OCI-LY3 (cell line): ENCODE results near the gene CDC20B.

Experiments
- CTCF ChIP-seq: fragments of 200-600, 300-600 bp; sonication (generic); IDR thresholded peaks from 2 replicates; pipeline ENCODE4 v1.5.1; 2014; ENCODE audit warnings: antibody characterized with exemption, low read length, low read depth
- EZH2phosphoT487 ChIP-seq: fragments of 200-600 bp; shearing (Covaris generic); IDR thresholded peaks from 2 replicates; pipeline ENCODE4 v1.6.1; 2018; ENCODE audit warnings: antibody characterized with exemption, mixed run types, low read depth

DNA sequence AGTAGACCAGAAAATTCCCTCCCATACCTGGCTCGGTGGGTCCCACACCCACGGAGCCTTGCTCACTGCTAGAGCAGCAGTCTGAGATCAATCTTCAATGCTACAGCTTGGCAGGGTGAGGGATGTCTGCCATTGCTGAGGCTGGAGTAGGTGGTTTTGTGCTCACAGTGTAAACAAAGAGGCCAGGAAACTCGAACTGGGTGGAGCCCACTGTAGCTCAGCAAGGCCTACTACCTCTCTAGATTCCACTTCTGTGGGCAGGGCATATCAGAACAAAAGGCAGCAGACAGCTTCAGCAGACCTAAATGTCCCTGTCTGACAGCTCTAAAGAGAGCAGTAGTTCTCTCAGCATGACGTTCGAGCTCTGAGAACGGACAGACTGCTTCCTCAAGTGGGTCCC, 76.1 kb downstream of the CDC20B start:
- no peak for TF ChIP-seq CTCF
- no peak for TF ChIP-seq EZH2phosphoT487
